ENCODE measurements around the gene SULT1A1. TPM values are rescaled to one million over a fixed set of nuclear protein-coding genes. Genes with fewer than 3 reads are reported as not detected.

Gene SULT1A1
- total RNA-seq, 1 experiment from 2014 or later = 82.0 TPM

- no peaks in the 10 kb centered on the region for H3K9me2 ChIP-seq (ENCODE audit: insufficient read depth)
- H3K36me3 ChIP-seq (ENCODE audit: low read depth) = peaks cover 25% of the 10 kb centered on the region; the same call in 1 of the 2 replicates
- H3K4me1 ChIP-seq (replicated peaks; ENCODE audit: insufficient read depth) = peaks cover 39% of the 10 kb centered on the region
- H3F3A ChIP-seq (ENCODE audit: insufficient read depth, low read depth) = peaks cover 39% of the 10 kb centered on the region
- H3K27ac ChIP-seq = no peak overlapping the region
- CTCF ChIA-PET = no interaction called here
- POLR2A ChIA-PET (ENCODE audit: unreplicated experiment) = no interaction called here
- no peak overlapping the region for H3K4me2 ChIP-seq
- TF ChIP-seq CTCF (conservative IDR thresholded peaks at IDR 0.05) (no peak), EZH2 (IDR thresholded peaks at IDR 0.05; ENCODE audit: low read depth) (no peak)
- H4K20me1 ChIP-seq (ENCODE audit: insufficient read depth) = no peaks in the 10 kb centered on the region
- no peak overlapping the region for H3K4me3 ChIP-seq
- H2AFZ ChIP-seq = no peak overlapping the region
- BruUV-seq (replicated peaks) = no TSS peak
- intact Hi-C loops (cut with micrococcal nuclease; ENCODE audit: unreplicated experiment) = no loop called here
- peaks cover 5% of the 10 kb centered on the region; the same call in 1 of the 2 replicates for H3K79me2 ChIP-seq (ENCODE audit: low read depth)
- H3K27me3 ChIP-seq (ENCODE audit: insufficient read depth, low read depth) = no peaks in the 10 kb centered on the region
- no peak for DNase-seq
- no peaks in the 10 kb centered on the region for H3K9me3 ChIP-seq (ENCODE audit: insufficient read depth, low read depth)
Measured at GRCh38 chr16:28589069-28589468, 20.8 kb downstream of the SULT1A1 start.

- H3K9me2 ChIP-seq (ENCODE audit: insufficient read depth) = no peaks in the 10 kb centered on the region
- H3K9me3 ChIP-seq (ENCODE audit: insufficient read depth, low read depth) = no peaks in the 10 kb centered on the region
- no peaks in the 10 kb centered on the region for H3K79me2 ChIP-seq (ENCODE audit: low read depth)
- H3K27ac ChIP-seq = peak overlapping the region; percentile 67
- H4K20me1 ChIP-seq (ENCODE audit: insufficient read depth) = no peaks in the 10 kb centered on the region
- no peaks in the 10 kb centered on the region for H3K27me3 ChIP-seq (ENCODE audit: insufficient read depth, low read depth)
- peaks cover 39% of the 10 kb centered on the region for H3K4me1 ChIP-seq (replicated peaks; ENCODE audit: insufficient read depth)
- ChIA-PET POLR2A (ENCODE audit: unreplicated experiment) (interaction anchor here (0.6 to 0.7 kb wide), 2 partner anchors 22 to 27 kb away, joined by 3 read pairs; partner anchors contain the start of gene SULT1A1), CTCF (interaction anchor here (0.6 kb wide), 2 partner anchors 310 to 372 kb away, joined by 3 read pairs; no protein-coding TSS in a partner anchor)
- BruUV-seq (replicated peaks) = no TSS peak
- DNase-seq = peak; percentile 96
- peak overlapping the region; percentile 51 for H3K4me2 ChIP-seq
- peaks cover 38% of the 10 kb centered on the region for H3F3A ChIP-seq (ENCODE audit: insufficient read depth, low read depth)
- H2AFZ ChIP-seq = no peak overlapping the region
- intact Hi-C loops (cut with micrococcal nuclease; ENCODE audit: unreplicated experiment) = no loop called here
- TF ChIP-seq CTCF (conservative IDR thresholded peaks at IDR 0.05) (no peak), EZH2 (IDR thresholded peaks at IDR 0.05; ENCODE audit: low read depth) (no peak)
- H3K36me3 ChIP-seq (ENCODE audit: low read depth) = peaks cover 17% of the 10 kb centered on the region; the same call in 1 of the 2 replicates
- H3K4me3 ChIP-seq = no peak overlapping the region
Measured at GRCh38 chr16:28587386-28587785, 22.5 kb downstream of the SULT1A1 start.

- BruUV-seq (replicated peaks) = no TSS peak
- ChIA-PET POLR2A (ENCODE audit: unreplicated experiment) (interaction anchor here (0.6 kb wide), 2 partner anchors 10 to 259 kb away, joined by 4 to 6 read pairs; partner anchors contain the start of gene SULT1A2), CTCF (interaction anchor here (0.6 to 1.6 kb wide), 2 partner anchors 11 to 359 kb away, joined by 3 to 7 read pairs; no protein-coding TSS in a partner anchor)
- Histone ChIP-seq H3K9me2 (ENCODE audit: insufficient read depth) (no peaks in the 10 kb centered on the region), H3K9me3 (ENCODE audit: insufficient read depth, low read depth) (no peaks in the 10 kb centered on the region), H3K36me3 (ENCODE audit: low read depth) (peaks cover 13% of the 10 kb centered on the region; the same call in 1 of the 2 replicates), H3K27ac (peak overlapping the region; percentile 67), H3K4me1 (replicated peaks; ENCODE audit: insufficient read depth) (peaks cover 39% of the 10 kb centered on the region), H4K20me1 (ENCODE audit: insufficient read depth) (no peaks in the 10 kb centered on the region), H3K4me3 (no peak overlapping the region), H3K79me2 (ENCODE audit: low read depth) (no peaks in the 10 kb centered on the region), H3K27me3 (ENCODE audit: insufficient read depth, low read depth) (no peaks in the 10 kb centered on the region), H3K4me2 (peak overlapping the region; percentile 51), H3F3A (ENCODE audit: insufficient read depth, low read depth) (peaks cover 38% of the 10 kb centered on the region), H2AFZ (no peak overlapping the region)
- intact Hi-C loops (cut with micrococcal nuclease; ENCODE audit: unreplicated experiment) = no loop called here
- peak in 1 of 2 experiments; percentile 91 for DNase-seq
- TF ChIP-seq CTCF (conservative IDR thresholded peaks at IDR 0.05) = no peak
- TF ChIP-seq EZH2 (IDR thresholded peaks at IDR 0.05; ENCODE audit: low read depth) = no peak
Measured at GRCh38 chr16:28586466-28586865, 23.4 kb downstream of the SULT1A1 start.

Data from PC-9 (cell line).